ENCODE measurements around the gene MTR.

GRCh38 chr1:236922190-236922589 is 127.1 kb downstream of the MTR start:
- TF ChIP-seq RNF2 (IDR thresholded peaks at IDR 0.05; ENCODE audit: borderline replicate concordance, low read depth) (no peak), TP53 (CRISPR knock-in tag; IDR thresholded peaks at IDR 0.05) (no peak), HOXB13 (CRISPR knock-in tag; IDR thresholded peaks at IDR 0.05; ENCODE audit: low read depth) (no peak), CTCF (IDR thresholded peaks at IDR 0.05) (no peak), E2F6 (IDR thresholded peaks at IDR 0.05; ENCODE audit: borderline replicate concordance, low read depth) (no peak), RFX5 (IDR thresholded peaks at IDR 0.05) (no peak), POLR2A (IDR thresholded peaks at IDR 0.05; ENCODE audit: low read length) (no peak)
